Activated T-cell treated with anti-CD3 and anti-CD28 coated beads for 24 hours (primary cell): Measurements from ENCODE around the gene ZSWIM6.

Experiments
- DNase-seq: peaks from one replicate; pipeline ENCODE4 v3.0.0-alpha.2; 2020; ENCODE audit warnings: low read depth

Gene ZSWIM6

GRCh38 chr5:61447780-61448495, 115.9 kb downstream of the ZSWIM6 start:
- no peak for DNase-seq

GRCh38 chr5:61449804-61450492, 117.9 kb downstream of the ZSWIM6 start:
- DNase-seq: no peak

DNA sequence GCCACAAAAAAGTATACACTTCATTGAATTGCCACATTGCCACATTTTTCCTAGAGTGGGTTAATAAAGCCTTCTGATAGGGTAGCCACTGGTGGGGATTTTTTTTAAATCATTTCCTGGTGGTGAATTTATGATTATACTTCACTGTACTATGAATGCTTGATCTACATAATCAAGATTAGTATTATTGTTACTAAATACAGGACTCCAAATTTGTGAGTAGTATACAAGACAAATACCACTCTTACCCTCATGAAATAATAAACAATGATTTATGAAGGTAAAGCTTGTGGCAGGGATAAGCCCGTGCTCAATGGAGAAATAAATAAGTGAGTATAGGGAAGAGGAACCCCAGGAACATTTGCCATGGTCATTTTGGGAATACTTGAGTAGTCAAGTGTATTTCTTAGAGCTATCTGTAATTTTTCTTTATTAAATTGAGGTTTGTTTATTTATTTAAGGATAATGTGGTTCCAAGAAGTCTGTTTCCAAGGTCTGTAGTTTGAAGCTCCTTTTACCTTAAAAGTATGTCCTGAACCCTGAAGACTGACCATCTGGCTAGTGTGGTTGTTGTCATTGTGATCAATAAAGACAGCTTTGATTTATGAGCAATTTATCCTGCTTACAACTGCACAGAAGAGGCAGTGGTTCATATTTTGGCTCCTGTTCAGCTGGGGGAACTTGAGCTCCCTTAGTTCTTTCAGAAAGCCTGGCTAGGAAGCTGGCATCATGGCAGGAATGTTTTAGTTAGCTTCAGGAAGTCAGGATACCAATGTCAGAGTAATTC, 118.6 kb downstream of the ZSWIM6 start:
- DNase-seq: no peak

- DNase-seq: no peak
Measured at GRCh38 chr5:61455179-61456006, 123.3 kb downstream of the ZSWIM6 start.

DNA sequence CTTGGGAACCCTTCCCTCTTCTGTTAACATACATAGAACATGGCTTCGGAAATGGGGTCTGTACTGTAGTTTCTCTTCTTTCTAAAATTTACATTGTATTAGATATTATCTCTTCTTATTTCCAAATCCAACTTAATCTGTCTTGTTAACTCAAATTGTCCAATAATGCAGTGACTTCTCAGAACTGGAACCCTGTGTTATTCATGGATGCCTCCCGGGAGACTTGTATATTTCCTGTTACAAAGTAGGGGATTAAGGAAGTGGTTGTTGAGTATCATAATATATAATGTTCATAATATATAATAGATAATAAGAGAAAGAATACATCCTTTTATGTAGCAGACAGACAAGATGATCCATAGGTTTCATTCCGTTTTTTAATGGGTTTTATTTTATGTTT, 128.4 kb downstream of the ZSWIM6 start:
- no peak for DNase-seq

DNA sequence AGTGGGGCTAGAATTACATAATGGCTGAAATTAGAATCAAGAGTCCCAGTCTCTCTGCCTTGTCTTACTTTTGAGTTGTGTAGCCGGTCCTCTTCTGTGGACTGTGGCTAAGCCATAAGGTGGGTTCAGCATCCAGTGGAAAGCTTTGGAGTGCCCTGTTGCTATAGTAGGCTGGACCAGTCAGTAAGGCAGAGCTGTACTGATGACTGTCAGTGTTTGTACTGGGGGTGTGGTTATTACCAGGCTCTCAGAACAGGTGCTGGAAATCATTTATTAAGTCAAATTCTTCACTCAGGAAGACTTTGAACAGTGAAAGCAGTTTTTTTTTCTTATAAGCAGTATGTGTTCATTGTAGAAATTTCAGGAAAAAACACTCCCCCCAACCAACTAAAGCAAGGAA, 129.4 kb downstream of the ZSWIM6 start:
- DNase-seq: no peak

GRCh38 chr5:61461926-61462325, 129.9 kb downstream of the ZSWIM6 start:
- DNase-seq: no peak

DNA sequence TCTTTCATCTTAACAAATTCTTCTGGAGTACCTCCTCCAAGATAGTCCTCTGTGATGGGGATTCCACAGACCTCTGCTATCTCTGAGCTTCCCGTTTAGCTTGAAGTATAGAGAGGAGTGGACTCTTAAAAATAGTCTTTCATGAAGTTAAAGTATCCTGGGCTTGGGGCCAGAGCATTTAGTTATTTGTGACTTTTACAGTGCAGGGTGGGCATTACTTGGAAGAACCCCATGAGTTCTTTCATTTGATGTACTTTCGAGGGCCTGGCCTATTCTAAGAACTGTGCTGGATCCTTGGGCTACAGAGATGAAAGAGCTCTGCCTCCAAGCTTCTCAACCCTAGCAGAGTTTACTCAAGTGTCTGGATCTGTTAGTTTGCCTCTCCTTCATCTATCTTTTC, 131.5 kb downstream of the ZSWIM6 start:
- DNase-seq: no peak

DNA sequence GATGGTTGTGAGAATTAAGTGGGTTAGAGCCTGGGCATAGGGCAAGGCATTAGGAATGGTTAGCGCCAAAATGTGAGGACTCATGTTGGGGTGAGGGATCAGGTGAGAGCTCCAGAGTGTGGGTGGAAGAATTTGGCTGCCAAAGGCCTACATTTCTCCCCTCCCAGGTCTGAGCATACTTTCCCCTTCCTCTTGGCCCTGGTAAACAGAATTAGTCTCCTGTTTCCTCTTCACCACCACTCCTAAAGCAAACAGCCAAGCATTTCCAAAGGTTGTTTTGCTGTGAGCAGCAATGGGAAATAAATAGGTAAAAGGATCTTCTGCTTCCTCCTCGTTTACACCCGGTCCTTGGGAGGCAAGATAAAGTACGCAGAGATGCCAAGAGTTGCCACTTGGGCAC, 132.5 kb downstream of the ZSWIM6 start:
- DNase-seq: no peak

GRCh38 chr5:61465066-61465465, 133.0 kb downstream of the ZSWIM6 start:
- no peak for DNase-seq

DNA sequence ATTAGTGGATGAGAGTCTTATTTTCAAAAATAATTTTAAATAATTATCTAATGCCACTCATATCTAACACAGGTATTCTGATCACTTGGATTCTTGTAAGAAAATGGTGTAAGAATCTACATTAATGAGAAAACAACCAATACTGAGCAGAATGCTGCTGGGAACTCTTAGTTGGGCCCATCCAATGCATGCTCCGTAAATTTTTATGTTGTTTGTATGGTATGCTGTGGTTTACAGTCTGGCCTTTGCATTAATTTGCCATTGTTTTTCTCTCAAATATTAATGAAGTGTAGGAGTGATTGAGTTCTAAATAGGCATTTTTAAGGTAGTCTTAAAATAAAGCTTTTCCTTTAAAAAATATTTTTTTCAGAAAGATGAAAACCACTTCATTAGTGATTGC, 133.4 kb downstream of the ZSWIM6 start:
- no peak for DNase-seq

DNA sequence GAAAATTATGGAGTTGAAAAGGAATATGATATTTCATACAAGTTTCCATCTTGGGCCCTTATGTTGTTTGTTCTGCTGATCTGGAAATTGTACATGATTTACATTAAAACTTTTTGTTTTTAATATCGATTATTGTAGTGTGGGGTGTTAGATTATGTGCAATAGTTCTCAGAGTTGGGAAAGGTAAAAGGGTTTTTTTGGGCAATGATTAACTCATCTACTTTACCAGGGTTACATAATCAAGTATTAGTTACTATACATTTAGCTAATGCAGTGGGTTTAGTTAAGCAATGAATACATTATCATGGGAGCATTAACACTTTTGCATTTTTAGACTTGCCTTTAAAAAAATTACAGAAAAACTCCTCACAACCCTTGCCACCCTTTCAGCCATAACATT, 134.0 kb downstream of the ZSWIM6 start:
- no peak for DNase-seq

- no peak for DNase-seq
Measured at GRCh38 chr5:61467766-61468482, 135.9 kb downstream of the ZSWIM6 start.

DNA sequence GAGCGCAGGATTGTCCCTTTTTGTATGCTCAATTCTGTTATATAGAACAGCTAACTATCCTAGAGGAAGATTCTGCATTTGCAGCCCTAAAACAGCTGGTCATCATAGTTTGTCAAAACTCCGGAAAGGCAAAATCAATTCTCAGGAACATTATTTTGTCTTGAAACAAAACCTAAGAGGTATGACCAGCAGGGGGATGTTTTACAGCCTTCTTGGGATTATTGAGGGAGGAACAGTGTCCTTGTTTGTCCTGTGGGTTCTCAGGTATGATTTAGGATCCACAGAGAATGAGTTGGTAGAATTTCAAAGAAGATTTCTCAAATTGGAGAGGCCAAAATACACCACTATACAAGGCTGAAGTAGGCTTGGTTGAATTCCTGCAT, 136.4 kb downstream of the ZSWIM6 start:
- DNase-seq: no peak

DNA sequence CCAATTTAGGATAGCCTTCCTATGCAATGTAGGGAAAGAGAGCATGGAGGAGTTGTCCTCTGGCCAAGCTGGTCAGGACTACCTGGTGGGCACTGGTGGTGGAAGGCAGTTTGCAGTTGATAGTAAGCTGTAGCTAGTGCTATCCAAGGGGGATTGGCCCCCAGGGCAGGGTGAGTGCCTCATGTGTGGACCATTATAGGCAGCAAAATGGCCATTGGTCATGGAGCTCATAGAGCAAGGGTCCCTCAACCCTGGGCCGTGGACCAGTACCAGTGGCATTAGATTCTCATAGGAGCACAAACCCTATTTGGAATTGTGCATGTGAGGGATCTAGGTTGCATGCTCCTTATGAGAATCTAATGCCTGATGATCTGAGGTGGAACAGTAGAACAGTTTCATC, 139.3 kb downstream of the ZSWIM6 start:
- no peak for DNase-seq

- DNase-seq: no peak
Measured at GRCh38 chr5:61472172-61472958, 140.3 kb downstream of the ZSWIM6 start.

GRCh38 chr5:61474746-61475145, 142.7 kb downstream of the ZSWIM6 start:
- no peak for DNase-seq

GRCh38 chr5:61477788-61478187, 145.7 kb downstream of the ZSWIM6 start:
- no peak for DNase-seq

DNA sequence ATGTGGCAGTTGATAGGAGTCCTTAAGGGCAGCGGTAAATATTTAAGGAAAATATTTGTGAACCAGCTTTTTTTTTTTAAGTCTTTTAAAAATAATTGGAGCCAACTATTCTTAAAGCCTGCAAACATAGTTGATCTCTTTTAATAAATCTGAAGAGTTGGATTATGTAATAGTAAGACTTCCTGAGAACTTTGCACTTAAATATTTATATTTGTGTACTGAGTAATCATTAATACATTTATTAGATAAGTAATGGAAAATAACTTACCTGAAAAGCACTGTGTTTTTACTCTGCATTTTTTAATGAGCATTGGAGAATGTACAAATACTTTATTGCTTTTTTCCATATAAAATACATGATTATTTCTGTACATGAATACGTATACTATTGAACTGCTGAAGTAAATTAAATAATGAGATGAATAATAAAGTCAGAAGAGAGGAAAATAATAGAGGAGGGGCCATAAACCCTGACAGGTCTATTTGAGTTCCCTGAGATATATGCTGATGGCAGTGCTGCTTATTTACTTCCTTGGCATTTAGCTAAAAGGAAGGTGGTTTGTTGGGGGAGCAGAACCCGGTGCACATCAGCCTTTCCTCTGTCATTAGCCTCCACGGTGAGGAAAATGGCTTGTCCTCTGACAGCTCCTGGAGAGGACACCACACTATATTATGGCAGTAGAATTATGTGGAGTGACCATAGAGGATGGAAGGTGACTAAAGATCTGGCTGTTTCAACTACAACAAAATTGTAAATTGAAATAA, 148.0 kb downstream of the ZSWIM6 start:
- no peak for DNase-seq

GRCh38 chr5:61482980-61483379, 150.9 kb downstream of the ZSWIM6 start:
- no peak for DNase-seq
